Measurements from ENCODE around the gene LRBA.

- TF ChIP-seq CTCF (IDR thresholded peaks at IDR 0.05; ENCODE audit: low read length) (no peak), EZH2 (IDR thresholded peaks at IDR 0.05; ENCODE audit: borderline replicate concordance, low read length) (no peak)
These were observed 423.2 kb downstream of the LRBA start for GRCh38 chr4:150591904-150592303.

All from OCI-LY1 (cell line).